Measurements from ENCODE around the gene SDC3.
A peak's percentile ranks its signal among the peaks of the same experiment; 100 is the strongest.

Gene SDC3

DNA sequence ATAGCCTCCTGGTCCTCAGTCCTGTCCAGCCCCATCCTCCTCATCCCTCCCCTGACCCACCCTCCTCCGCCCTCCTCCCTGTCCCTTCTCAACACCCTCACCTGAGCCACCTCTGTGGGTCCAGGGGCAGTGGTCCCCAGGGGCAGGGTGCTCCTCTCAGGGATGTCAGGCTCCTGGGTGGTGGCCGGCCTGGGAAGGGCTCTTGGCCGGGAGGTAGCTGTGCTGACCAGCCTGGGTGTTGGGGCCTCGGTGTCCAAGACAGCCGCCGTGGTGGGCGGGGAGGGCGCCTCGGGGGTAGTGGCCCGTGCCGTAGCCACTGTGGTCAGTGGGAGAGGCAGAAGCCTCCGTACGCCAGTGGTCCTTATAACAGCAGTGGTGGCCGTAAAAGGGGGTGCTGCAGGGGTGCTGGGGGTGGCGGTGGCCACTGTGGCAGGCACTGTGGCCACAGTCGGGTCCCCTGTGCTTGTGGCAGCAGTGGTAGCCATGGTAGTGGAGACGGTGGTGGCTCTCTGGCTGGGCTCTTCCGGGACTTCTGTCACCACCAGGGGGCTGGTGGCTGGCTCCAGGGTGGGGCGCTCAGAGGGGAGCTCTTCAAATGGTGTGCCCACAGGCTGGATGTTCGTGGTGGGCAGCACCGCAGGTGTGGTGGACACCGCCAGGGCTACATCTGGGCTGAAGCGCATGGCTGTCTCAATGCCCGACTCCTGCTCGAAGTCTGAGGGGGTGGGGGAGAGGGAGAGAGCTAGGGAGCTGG lies 31.9 kb downstream of the SDC3 start:
- no peaks in the 10 kb centered on the region; the same call in none of the 2 replicates for H3K27me3 ChIP-seq (replicated peaks; ENCODE audit: control insufficient read depth, insufficient read depth, low read length)
- no peaks in the 10 kb centered on the region for H3K36me3 ChIP-seq (ENCODE audit: control insufficient read depth, insufficient read depth, low read length)
- TF ChIP-seq, protein P1, sequence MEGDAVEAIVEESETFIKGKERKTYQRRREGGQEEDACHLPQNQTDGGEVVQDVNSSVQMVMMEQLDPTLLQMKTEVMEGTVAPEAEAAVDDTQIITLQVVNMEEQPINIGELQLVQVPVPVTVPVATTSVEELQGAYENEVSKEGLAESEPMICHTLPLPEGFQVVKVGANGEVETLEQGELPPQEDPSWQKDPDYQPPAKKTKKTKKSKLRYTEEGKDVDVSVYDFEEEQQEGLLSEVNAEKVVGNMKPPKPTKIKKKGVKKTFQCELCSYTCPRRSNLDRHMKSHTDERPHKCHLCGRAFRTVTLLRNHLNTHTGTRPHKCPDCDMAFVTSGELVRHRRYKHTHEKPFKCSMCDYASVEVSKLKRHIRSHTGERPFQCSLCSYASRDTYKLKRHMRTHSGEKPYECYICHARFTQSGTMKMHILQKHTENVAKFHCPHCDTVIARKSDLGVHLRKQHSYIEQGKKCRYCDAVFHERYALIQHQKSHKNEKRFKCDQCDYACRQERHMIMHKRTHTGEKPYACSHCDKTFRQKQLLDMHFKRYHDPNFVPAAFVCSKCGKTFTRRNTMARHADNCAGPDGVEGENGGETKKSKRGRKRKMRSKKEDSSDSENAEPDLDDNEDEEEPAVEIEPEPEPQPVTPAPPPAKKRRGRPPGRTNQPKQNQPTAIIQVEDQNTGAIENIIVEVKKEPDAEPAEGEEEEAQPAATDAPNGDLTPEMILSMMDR (IDR thresholded peaks at IDR 0.05; ENCODE audit: insufficient read depth, low read length, poor library complexity, severe bottlenecking), result peak; percentile 7

DNA sequence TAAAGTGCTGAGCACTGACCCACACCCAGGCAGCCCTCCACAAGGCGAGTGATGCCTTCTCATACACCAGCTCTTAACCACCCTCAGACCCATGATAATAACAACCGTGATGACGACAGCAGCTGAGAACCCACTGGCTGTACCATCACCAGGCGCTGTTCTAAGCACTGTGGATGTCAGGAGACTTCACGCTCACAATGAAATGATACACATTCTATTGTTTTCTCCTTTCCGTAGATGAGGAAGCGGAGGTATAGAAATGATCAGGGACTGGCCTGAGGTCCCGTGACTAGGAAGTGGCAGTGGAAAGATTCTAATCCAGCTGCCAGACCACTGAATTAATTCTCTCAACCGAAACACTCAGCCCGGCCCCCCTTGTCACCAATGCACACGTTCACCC lies 32.6 kb downstream of the SDC3 start:
- H3K4me3 ChIP-seq (replicated peaks; ENCODE audit: low read depth, low read length), result no peak overlapping the region
- no peaks in the 10 kb centered on the region for H3K36me3 ChIP-seq (ENCODE audit: control insufficient read depth, insufficient read depth, low read length)
- no peaks in the 10 kb centered on the region; the same call in none of the 2 replicates for H3K27me3 ChIP-seq (replicated peaks; ENCODE audit: control insufficient read depth, insufficient read depth, low read length)
- no peak for DNase-seq (ENCODE audit: extremely low read depth, insufficient read length)
- TF ChIP-seq, protein P1 (IDR thresholded peaks at IDR 0.05; ENCODE audit: insufficient read depth, low read length, poor library complexity, severe bottlenecking), result no peak

More for the DNA sequence above, 31.9 kb downstream of the SDC3 start:
- no peak for DNase-seq (ENCODE audit: extremely low read depth, insufficient read length)
- no peak overlapping the region for H3K4me3 ChIP-seq (replicated peaks; ENCODE audit: low read depth, low read length)

DNA sequence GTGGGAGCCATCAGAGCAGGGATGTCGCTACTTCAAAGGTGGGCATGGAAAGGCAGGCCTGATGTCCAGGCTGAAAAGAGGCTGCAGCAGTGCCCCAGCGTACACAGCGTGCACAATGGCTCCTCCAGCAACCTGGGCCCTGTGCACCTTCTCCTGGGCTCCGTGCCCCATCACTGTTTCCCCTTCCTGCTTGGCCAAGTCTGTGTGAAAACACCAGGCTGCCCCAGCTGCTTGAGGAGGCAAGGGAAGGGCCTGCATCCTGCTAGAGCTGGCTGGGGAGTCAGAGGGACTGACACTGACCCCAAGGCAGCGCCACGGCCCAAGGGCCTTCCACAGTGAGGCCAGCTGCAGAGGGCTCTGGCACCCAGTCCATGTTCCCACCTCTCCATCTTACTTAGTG lies 33.4 kb downstream of the SDC3 start:
- TF ChIP-seq, protein P1 (IDR thresholded peaks at IDR 0.05; ENCODE audit: insufficient read depth, low read length, poor library complexity, severe bottlenecking), result no peak
- no peak for DNase-seq (ENCODE audit: extremely low read depth, insufficient read length)
- no peaks in the 10 kb centered on the region for H3K36me3 ChIP-seq (ENCODE audit: control insufficient read depth, insufficient read depth, low read length)
- H3K4me3 ChIP-seq (replicated peaks; ENCODE audit: low read depth, low read length), result no peak overlapping the region
- H3K27me3 ChIP-seq (replicated peaks; ENCODE audit: control insufficient read depth, insufficient read depth, low read length), result no peaks in the 10 kb centered on the region; the same call in none of the 2 replicates

DNA sequence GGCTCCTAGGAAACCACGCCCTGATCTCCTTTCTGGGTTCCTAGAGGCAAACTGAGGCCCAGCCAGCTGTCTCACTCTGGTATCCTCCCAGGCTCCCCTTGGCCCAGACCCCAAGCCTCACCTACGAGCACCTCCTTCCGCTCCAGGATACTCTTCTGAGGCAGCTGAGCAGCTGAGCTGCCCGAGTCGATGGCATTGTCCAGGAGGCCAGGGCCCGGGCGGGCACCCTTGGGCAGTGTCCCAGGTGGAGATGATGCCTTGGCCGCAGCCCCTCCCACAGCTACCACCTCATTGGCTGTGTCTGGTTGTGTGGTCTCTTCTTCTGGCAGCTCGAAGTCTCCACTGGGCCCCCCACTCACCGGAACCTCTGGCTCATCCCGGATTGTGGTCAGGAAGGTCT lies 34.4 kb downstream of the SDC3 start:
- no peaks in the 10 kb centered on the region for H3K36me3 ChIP-seq (ENCODE audit: control insufficient read depth, insufficient read depth, low read length)
- TF ChIP-seq, protein P1 (IDR thresholded peaks at IDR 0.05; ENCODE audit: insufficient read depth, low read length, poor library complexity, severe bottlenecking), result no peak
- no peaks in the 10 kb centered on the region; the same call in none of the 2 replicates for H3K27me3 ChIP-seq (replicated peaks; ENCODE audit: control insufficient read depth, insufficient read depth, low read length)
- no peak for DNase-seq (ENCODE audit: extremely low read depth, insufficient read length)
- H3K4me3 ChIP-seq (replicated peaks; ENCODE audit: low read depth, low read length), result no peak overlapping the region

DNA sequence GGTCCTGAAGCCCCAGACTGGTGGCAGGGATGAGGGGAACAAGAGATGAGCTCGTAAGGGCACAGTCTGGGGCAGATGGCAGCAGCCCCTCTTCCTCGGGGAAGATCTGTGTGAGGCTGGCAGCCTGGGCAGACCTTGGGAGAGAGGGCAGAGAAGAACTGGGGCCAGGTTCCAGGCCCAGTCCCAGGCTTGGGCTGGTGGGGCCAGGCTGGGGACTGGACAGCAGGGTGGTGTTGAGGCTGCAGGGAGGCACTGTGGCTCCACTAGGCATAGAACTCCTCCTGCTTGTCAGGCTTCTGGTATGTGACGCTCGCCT lies 35.7 kb downstream of the SDC3 start:
- H3K4me3 ChIP-seq (replicated peaks; ENCODE audit: low read depth, low read length), result no peak overlapping the region
- TF ChIP-seq, protein P1 (IDR thresholded peaks at IDR 0.05; ENCODE audit: insufficient read depth, low read length, poor library complexity, severe bottlenecking), result no peak
- H3K36me3 ChIP-seq (ENCODE audit: control insufficient read depth, insufficient read depth, low read length), result no peaks in the 10 kb centered on the region
- no peaks in the 10 kb centered on the region; the same call in none of the 2 replicates for H3K27me3 ChIP-seq (replicated peaks; ENCODE audit: control insufficient read depth, insufficient read depth, low read length)
- DNase-seq (ENCODE audit: extremely low read depth, insufficient read length), result no peak
